Thyroid gland (tissue), 4 donors: ENCODE data around the gene TRAPPC6A.

Experiments
- CTCF ChIP-seq, 6 experiments: fragments of 200-600 bp in 3 of 6; fragments of 450-650 bp in 3 of 6; sonication (generic) in 3 of 6; IDR thresholded peaks; one replicate each; pipeline ENCODE4 v1.5.1; 2016 to 2019; ENCODE audit warnings: antibody characterized with exemption in 6 of 6, mild to moderate bottlenecking in 2 of 6, inconsistent platforms in 1 of 6, moderate library complexity in 1 of 6
- POLR2A ChIP-seq, 2 donors: fragments of 450-650 bp; IDR thresholded peaks; one replicate each; pipeline ENCODE4 v1.6.1; 2017; ENCODE audit warnings: antibody characterized with exemption in 2 of 2, mild to moderate bottlenecking in 2 of 2, moderate library complexity in 1 of 2

GRCh38 chr19:45173816-45174215 is 4.2 kb downstream of the TRAPPC6A start:
- TF ChIP-seq CTCF (IDR thresholded peaks at IDR 0.05) = no peak
- no peak for TF ChIP-seq POLR2A (IDR thresholded peaks at IDR 0.05)
